ENCODE results near the gene SLC23A2. TPM values are rescaled to one million over a fixed set of nuclear protein-coding genes. Genes with fewer than 3 reads are reported as not detected.

SLC23A2 gene
- total and polyA plus RNA-seq, 2 experiments from 2014 or later, result 5.9 to 9.6 TPM

DNA sequence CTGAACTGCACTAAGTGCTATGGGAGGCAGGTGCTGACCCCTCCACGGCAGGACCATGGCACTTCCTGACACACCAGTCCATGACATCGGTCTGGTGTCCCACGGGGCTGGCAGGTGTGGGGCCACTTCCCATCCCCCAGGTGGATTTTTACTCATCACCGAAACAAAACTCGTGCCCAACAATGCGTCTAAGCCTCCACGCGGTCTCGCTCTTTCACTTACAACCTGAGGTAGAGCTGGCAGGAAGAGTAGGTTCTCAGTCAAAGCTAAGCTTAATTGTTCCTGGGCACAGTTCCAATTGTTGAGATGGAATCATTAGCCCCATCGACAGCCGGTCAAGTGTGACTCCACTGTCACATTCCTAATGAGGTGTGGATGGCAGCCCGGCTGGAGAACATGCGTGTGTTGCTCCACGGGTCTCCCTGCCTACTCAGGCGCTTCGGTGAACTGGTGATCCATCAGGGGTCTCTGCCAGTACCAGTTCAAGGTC, 125.7 kb downstream of the SLC23A2 start:
- Histone ChIP-seq H3K79me2 (ENCODE audit: insufficient read depth) (no peaks in the 10 kb centered on the region), H3K4me2 (ENCODE audit: unreplicated experiment) (no peak overlapping the region), H4K20me1 (ENCODE audit: insufficient read depth) (no peaks in the 10 kb centered on the region), H3K4me3 (no peak overlapping the region), H3K9me2 (ENCODE audit: insufficient read depth) (no peaks in the 10 kb centered on the region), H3K9me3 (ENCODE audit: low read depth) (no peaks in the 10 kb centered on the region), H3K27ac (no peak overlapping the region), H3F3A (ENCODE audit: insufficient read depth) (no peaks in the 10 kb centered on the region), H3K9ac (no peak overlapping the region), H3K4me1 (ENCODE audit: insufficient read depth) (no peaks in the 10 kb centered on the region), H3K27me3 (replicated peaks; ENCODE audit: insufficient read depth) (no peaks in the 10 kb centered on the region), H3K36me3 (ENCODE audit: low read depth) (no peaks in the 10 kb centered on the region), H2AFZ (no peak overlapping the region)
- no peak for DNase-seq
- WGBS, 2 experiments (ENCODE audit: low coverage in 1 of 2, low lambda C conversion rate in 2 of 2, missing lambda C conversion rate in 2 of 2), result 96 to 97% methylated on average over 16 of the region's 16 CpGs
- TF ChIP-seq EZH2phosphoT487 (IDR thresholded peaks at IDR 0.05; ENCODE audit: insufficient read depth, low read depth), result no peak
- no peak for TF ChIP-seq EZH2 (IDR thresholded peaks at IDR 0.05; ENCODE audit: insufficient read depth, poor library complexity, severe bottlenecking)
- in situ Hi-C loops (cut with MboI), result no loop called here

GRCh38 chr20:4873396-4873795, 127.9 kb downstream of the SLC23A2 start:
- 95 to 96% methylated on average over 2 of the region's 2 CpGs for WGBS, 2 experiments (ENCODE audit: low coverage in 1 of 2, low lambda C conversion rate in 2 of 2, missing lambda C conversion rate in 2 of 2)
- in situ Hi-C loops (cut with MboI), result no loop called here

GRCh38 chr20:4871486-4871885, 129.8 kb downstream of the SLC23A2 start:
- no peak overlapping the region for H3K9ac ChIP-seq
- H3F3A ChIP-seq (ENCODE audit: insufficient read depth), result no peaks in the 10 kb centered on the region
- no peak overlapping the region for H2AFZ ChIP-seq
- H3K9me3 ChIP-seq (ENCODE audit: low read depth), result no peaks in the 10 kb centered on the region
- H3K4me1 ChIP-seq (ENCODE audit: insufficient read depth), result no peaks in the 10 kb centered on the region
- no peaks in the 10 kb centered on the region for H3K9me2 ChIP-seq (ENCODE audit: insufficient read depth)
- no peaks in the 10 kb centered on the region for H3K36me3 ChIP-seq (ENCODE audit: low read depth)
- H3K4me2 ChIP-seq (ENCODE audit: unreplicated experiment), result no peak overlapping the region
- DNase-seq, result no peak
- H3K79me2 ChIP-seq (ENCODE audit: insufficient read depth), result no peaks in the 10 kb centered on the region
- no peak overlapping the region for H3K27ac ChIP-seq
- no peaks in the 10 kb centered on the region for H4K20me1 ChIP-seq (ENCODE audit: insufficient read depth)
- TF ChIP-seq EZH2phosphoT487 (IDR thresholded peaks at IDR 0.05; ENCODE audit: insufficient read depth, low read depth), result no peak
- no peak for TF ChIP-seq EZH2 (IDR thresholded peaks at IDR 0.05; ENCODE audit: insufficient read depth, poor library complexity, severe bottlenecking)
- in situ Hi-C loops (cut with MboI), result no loop called here
- no peak overlapping the region for H3K4me3 ChIP-seq
- 95 to 96% methylated on average over 6 of the region's 6 CpGs for WGBS, 2 experiments (ENCODE audit: low coverage in 1 of 2, low lambda C conversion rate in 2 of 2, missing lambda C conversion rate in 2 of 2)
- no peaks in the 10 kb centered on the region for H3K27me3 ChIP-seq (replicated peaks; ENCODE audit: insufficient read depth)

More at GRCh38 chr20:4873396-4873795, 127.9 kb downstream of the SLC23A2 start:
- Histone ChIP-seq H3K4me2 (ENCODE audit: unreplicated experiment) (no peak overlapping the region), H4K20me1 (ENCODE audit: insufficient read depth) (no peaks in the 10 kb centered on the region), H3K27me3 (replicated peaks; ENCODE audit: insufficient read depth) (no peaks in the 10 kb centered on the region), H3K4me1 (ENCODE audit: insufficient read depth) (no peaks in the 10 kb centered on the region), H2AFZ (no peak overlapping the region), H3K9me3 (ENCODE audit: low read depth) (no peaks in the 10 kb centered on the region), H3K4me3 (no peak overlapping the region), H3K79me2 (ENCODE audit: insufficient read depth) (no peaks in the 10 kb centered on the region), H3K27ac (no peak overlapping the region), H3K36me3 (ENCODE audit: low read depth) (no peaks in the 10 kb centered on the region), H3K9ac (no peak overlapping the region), H3F3A (ENCODE audit: insufficient read depth) (no peaks in the 10 kb centered on the region), H3K9me2 (ENCODE audit: insufficient read depth) (no peaks in the 10 kb centered on the region)
- DNase-seq, result no peak
- no peak for TF ChIP-seq EZH2phosphoT487 (IDR thresholded peaks at IDR 0.05; ENCODE audit: insufficient read depth, low read depth)
- no peak for TF ChIP-seq EZH2 (IDR thresholded peaks at IDR 0.05; ENCODE audit: insufficient read depth, poor library complexity, severe bottlenecking)

- no peaks in the 10 kb centered on the region for H3K36me3 ChIP-seq (ENCODE audit: low read depth)
- H3F3A ChIP-seq (ENCODE audit: insufficient read depth), result no peaks in the 10 kb centered on the region
Observed at GRCh38 chr20:4870906-4871305, 130.4 kb downstream of the SLC23A2 start.

More at GRCh38 chr20:4870906-4871305, 130.4 kb downstream of the SLC23A2 start:
- Histone ChIP-seq H3K4me1 (ENCODE audit: insufficient read depth) (no peaks in the 10 kb centered on the region), H3K9ac (no peak overlapping the region), H3K27me3 (replicated peaks; ENCODE audit: insufficient read depth) (no peaks in the 10 kb centered on the region), H3K4me2 (ENCODE audit: unreplicated experiment) (no peak overlapping the region), H3K9me2 (ENCODE audit: insufficient read depth) (no peaks in the 10 kb centered on the region), H3K4me3 (no peak overlapping the region), H3K79me2 (ENCODE audit: insufficient read depth) (no peaks in the 10 kb centered on the region), H3K9me3 (ENCODE audit: low read depth) (no peaks in the 10 kb centered on the region), H2AFZ (no peak overlapping the region), H4K20me1 (ENCODE audit: insufficient read depth) (no peaks in the 10 kb centered on the region), H3K27ac (no peak overlapping the region)
- TF ChIP-seq EZH2 (IDR thresholded peaks at IDR 0.05; ENCODE audit: insufficient read depth, poor library complexity, severe bottlenecking), result no peak
- TF ChIP-seq EZH2phosphoT487 (IDR thresholded peaks at IDR 0.05; ENCODE audit: insufficient read depth, low read depth), result no peak
- WGBS, 2 experiments (ENCODE audit: low coverage in 1 of 2, low lambda C conversion rate in 2 of 2, missing lambda C conversion rate in 2 of 2), result 85 to 88% methylated on average over 5 of the region's 5 CpGs
- in situ Hi-C loops (cut with MboI), result no loop called here
- no peak for DNase-seq
